Peyer's patch (tissue), 4 donors: Measurements from ENCODE around the gene SRBD1.

Experiments used
- POLR2A ChIP-seq, 2 donors: fragments of 450-650 bp; IDR thresholded peaks; one replicate each; pipeline ENCODE4 v1.5.1; 2017; ENCODE audit warnings: antibody characterized with exemption in 2 of 2, mild to moderate bottlenecking in 2 of 2, moderate library complexity in 2 of 2
- TF ChIP-seq, protein P1 (sequence below), 6 experiments: fragments of 450-650 bp in 4 of 6; fragments of 200-600 bp in 2 of 6; sonication (generic) in 1 of 6; IDR thresholded peaks; one replicate each; pipeline ENCODE4 v1.5.1; 2017 to 2019; ENCODE audit warnings: antibody characterized with exemption in 6 of 6, mild to moderate bottlenecking in 3 of 6, moderate library complexity in 1 of 6

DNA sequence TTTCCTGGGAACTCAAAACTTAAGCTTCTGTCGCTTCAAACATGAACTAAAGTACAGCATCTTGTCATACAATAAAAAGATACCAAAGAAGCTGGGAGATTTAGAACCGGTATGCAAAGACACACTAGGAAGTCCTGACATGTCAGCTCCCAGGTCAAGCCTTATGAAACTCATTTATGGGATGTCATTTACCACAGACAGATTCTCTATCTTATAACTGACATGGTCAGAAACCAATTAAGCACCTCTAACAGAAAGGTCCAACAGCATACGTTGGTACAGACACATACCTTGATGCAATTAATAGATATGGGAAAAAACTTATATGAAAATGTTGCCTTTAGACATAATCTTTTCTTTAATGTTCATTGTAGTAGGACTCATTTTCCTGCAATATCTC is 169.0 kb downstream of the SRBD1 start:
- no peak for TF ChIP-seq POLR2A (IDR thresholded peaks at IDR 0.05)
- TF ChIP-seq, protein P1, sequence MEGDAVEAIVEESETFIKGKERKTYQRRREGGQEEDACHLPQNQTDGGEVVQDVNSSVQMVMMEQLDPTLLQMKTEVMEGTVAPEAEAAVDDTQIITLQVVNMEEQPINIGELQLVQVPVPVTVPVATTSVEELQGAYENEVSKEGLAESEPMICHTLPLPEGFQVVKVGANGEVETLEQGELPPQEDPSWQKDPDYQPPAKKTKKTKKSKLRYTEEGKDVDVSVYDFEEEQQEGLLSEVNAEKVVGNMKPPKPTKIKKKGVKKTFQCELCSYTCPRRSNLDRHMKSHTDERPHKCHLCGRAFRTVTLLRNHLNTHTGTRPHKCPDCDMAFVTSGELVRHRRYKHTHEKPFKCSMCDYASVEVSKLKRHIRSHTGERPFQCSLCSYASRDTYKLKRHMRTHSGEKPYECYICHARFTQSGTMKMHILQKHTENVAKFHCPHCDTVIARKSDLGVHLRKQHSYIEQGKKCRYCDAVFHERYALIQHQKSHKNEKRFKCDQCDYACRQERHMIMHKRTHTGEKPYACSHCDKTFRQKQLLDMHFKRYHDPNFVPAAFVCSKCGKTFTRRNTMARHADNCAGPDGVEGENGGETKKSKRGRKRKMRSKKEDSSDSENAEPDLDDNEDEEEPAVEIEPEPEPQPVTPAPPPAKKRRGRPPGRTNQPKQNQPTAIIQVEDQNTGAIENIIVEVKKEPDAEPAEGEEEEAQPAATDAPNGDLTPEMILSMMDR (IDR thresholded peaks at IDR 0.05), result no peak
